SK-N-SH treated with all-trans-retinoic acid at 6 μM for 48 hours (cell line): ENCODE results near the gene UBE2S.

ENCODE experiments used
- GLIS3 ChIP-seq: fragments of 250-450 bp; sonication (Bioruptor Pico); IDR thresholded peaks from 2 replicates; pipeline ENCODE4 v1.5.0; 2020; ENCODE audit warnings: mild to moderate bottlenecking, moderate library complexity
- ZFP3 ChIP-seq: fragments of 250-450 bp; sonication (Bioruptor Pico); IDR thresholded peaks from 2 replicates; pipeline ENCODE4 v1.5.0; 2020; ENCODE audit warnings: mild to moderate bottlenecking, moderate library complexity
- TF ChIP-seq, protein P1 (sequence below): fragments of 250-450 bp; sonication (Bioruptor Pico); IDR thresholded peaks from 2 replicates; pipeline ENCODE4 v1.8.0; 2021; ENCODE audit warnings: low read depth, mild to moderate bottlenecking, moderate library complexity, borderline replicate concordance

- TF ChIP-seq, protein P1, sequence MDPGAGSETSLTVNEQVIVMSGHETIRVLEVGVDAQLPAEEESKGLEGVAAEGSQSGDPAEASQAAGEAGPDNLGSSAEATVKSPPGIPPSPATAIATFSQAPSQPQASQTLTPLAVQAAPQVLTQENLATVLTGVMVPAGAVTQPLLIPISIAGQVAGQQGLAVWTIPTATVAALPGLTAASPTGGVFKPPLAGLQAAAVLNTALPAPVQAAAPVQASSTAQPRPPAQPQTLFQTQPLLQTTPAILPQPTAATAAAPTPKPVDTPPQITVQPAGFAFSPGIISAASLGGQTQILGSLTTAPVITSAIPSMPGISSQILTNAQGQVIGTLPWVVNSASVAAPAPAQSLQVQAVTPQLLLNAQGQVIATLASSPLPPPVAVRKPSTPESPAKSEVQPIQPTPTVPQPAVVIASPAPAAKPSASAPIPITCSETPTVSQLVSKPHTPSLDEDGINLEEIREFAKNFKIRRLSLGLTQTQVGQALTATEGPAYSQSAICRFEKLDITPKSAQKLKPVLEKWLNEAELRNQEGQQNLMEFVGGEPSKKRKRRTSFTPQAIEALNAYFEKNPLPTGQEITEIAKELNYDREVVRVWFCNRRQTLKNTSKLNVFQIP = no peak
- no peak for TF ChIP-seq GLIS3
- TF ChIP-seq ZFP3 (CRISPR knock-in tag) = no peak
These were observed 56.8 kb downstream of the UBE2S start for GRCh38 chr19:55350620-55351315.
